ENCODE measurements around the gene PA2G4.

DNA sequence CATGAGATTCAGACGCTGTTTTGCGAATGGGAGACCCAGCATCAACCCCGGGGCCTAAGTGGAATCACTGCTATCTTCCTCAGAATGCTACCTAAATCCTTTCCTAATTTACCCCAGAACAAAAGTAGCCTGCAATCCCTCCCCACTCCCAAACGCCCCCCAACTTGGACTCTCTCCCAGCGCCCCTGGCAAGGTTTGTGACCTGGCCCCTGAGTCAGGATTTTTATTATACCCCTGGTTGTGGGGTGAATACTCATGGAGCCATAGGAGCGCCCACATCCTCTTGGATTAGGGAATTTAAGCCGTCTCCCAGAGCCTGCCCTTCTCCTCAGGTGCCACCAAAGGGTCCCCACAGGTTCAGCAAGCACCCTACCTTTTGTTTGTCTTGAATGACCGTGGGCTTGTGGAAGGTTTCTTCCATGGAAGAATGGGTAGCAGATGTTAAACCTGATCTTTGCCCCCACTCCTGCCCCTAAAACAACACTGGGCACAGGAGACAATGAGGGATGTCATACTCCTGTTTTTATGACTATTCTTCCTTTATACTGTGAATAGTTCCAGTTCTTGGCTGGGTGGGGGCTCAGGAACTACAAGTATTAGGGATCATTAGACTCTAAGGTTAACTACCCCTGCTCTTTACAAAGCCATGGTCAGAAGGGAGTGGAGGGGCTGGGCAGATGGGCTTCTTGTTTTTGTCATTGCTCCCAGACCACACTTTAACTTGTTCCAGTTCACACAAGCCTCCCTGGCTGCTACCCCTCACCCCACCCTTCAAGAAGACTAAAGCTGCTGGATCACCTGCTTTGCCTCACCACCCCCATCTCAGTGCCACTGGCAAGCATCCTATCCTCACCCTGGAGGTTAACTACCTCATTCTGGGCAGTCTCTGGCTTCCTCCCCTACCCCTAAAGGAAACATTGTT, 48.7 kb downstream of the PA2G4 start:
- TF ChIP-seq GATA2 (IDR thresholded peaks at IDR 0.05; ENCODE audit: low read depth, low read length) (no peak), GATA3 (IDR thresholded peaks at IDR 0.05; ENCODE audit: low read depth, low read length) (no peak)

All from SH-SY5Y (cell line).